Large intestine (tissue), 3 donors: ENCODE results near the gene RASL10A. TPM values are rescaled to one million over a fixed set of nuclear protein-coding genes. Genes with fewer than 3 reads are reported as not detected.
"Not testable (repeated sequence)": the region's sequence is repeated elsewhere in the genome, so short reads cannot be mapped to it uniquely, and the experiment has no call there.

ENCODE experiments used
- DNase-seq, 2 donors: peaks; one replicate each; pipeline versions ENCODE4 v3.0.0 to v3.0.0-alpha.2; 2013
- H3K27ac ChIP-seq: one replicate; pipeline ENCODE4 v1.5.1; 2013; ENCODE audit warnings: low read length
- H3K27me3 ChIP-seq: 2 replicates; pipeline ENCODE4 v1.6.1; 2013; ENCODE audit warnings: low read length; ENCODE audit not compliant: control insufficient read depth, insufficient read depth
- H3K36me3 ChIP-seq: 2 replicates; pipeline ENCODE4 v1.6.1; 2013; ENCODE audit warnings: low read length; ENCODE audit not compliant: control insufficient read depth, insufficient read depth
- H3K4me1 ChIP-seq: one replicate; pipeline ENCODE4 v1.6.1; 2013; ENCODE audit warnings: low read length; ENCODE audit not compliant: control insufficient read depth, insufficient read depth
- H3K4me3 ChIP-seq: one replicate; pipeline ENCODE4 v1.5.1; 2013; ENCODE audit warnings: low read length
- H3K9me3 ChIP-seq: one replicate; pipeline ENCODE4 v1.6.1; 2013; ENCODE audit warnings: mild to moderate bottlenecking, low read depth, low read length, moderate library complexity; ENCODE audit not compliant: control insufficient read depth
- WGBS: methylation state at CpG from one replicate; pipeline ENCODE4 v1.1.5; 2013; ENCODE audit warnings: low lambda C conversion rate; ENCODE audit not compliant: insufficient coverage; 5-methylcytosine and 5-hydroxymethylcytosine counted together
- polyA plus RNA-seq: library from polyadenylated mRNA; unstranded; fragments of 120-200 nt; gene quantifications from one replicate; pipeline ENCODE4 v1.2.1, GENCODE V29; 2013

RASL10A gene
- polyA plus RNA-seq, 1 donor, result 1.0 TPM

DNA sequence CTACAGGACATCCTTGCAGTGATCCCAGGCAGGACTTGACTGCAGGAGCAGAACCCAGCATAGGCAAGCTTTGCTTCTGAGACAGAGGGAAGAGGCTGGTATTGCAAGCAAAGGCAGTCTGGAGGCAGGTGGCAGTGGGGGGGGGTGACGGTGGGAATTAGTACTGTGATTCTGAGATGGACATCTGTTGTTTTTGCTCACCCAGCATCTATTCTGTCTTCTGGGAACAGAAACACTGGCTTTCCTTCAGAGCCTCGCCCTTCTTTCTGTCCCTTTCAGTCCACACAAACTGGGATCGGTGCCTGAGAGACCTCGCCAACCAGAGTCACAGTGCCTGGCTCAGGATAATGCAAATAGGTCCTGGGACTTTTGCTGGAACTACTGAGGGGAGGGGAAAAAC lies 31.2 kb upstream of the RASL10A start:
- no CpG with 5 or more reads among the region's 4 CpGs for WGBS

GRCh38 chr22:29345932-29346331 lies 30.4 kb upstream of the RASL10A start:
- peaks cover 6% of the 10 kb centered on the region for H3K4me1 ChIP-seq
- H3K36me3 ChIP-seq, result peaks cover 88% of the 10 kb centered on the region
- H3K9me3 ChIP-seq, result no peaks in the 10 kb centered on the region
- no peak overlapping the region for H3K27ac ChIP-seq
- no peak overlapping the region for H3K4me3 ChIP-seq
- DNase-seq, result no peak
- no peaks in the 10 kb centered on the region for H3K27me3 ChIP-seq

More for the DNA sequence above, 31.2 kb upstream of the RASL10A start:
- H3K4me3 ChIP-seq, result no peak overlapping the region
- H3K4me1 ChIP-seq, result peaks cover 12% of the 10 kb centered on the region
- no peaks in the 10 kb centered on the region for H3K27me3 ChIP-seq
- no peak overlapping the region for H3K27ac ChIP-seq
- H3K9me3 ChIP-seq, result no peaks in the 10 kb centered on the region
- DNase-seq, result no peak
- H3K36me3 ChIP-seq, result peaks cover 88% of the 10 kb centered on the region

GRCh38 chr22:29344889-29345288 lies 29.4 kb upstream of the RASL10A start:
- DNase-seq, H3K27ac ChIP-seq, H3K4me1 ChIP-seq, H3K9me3 ChIP-seq, H3K4me3 ChIP-seq, H3K27me3 ChIP-seq: not testable (repeated sequence)
- WGBS, result 100% methylated on average over 1 of the region's 5 CpGs
- peaks cover 88% of the 10 kb centered on the region for H3K36me3 ChIP-seq

DNA sequence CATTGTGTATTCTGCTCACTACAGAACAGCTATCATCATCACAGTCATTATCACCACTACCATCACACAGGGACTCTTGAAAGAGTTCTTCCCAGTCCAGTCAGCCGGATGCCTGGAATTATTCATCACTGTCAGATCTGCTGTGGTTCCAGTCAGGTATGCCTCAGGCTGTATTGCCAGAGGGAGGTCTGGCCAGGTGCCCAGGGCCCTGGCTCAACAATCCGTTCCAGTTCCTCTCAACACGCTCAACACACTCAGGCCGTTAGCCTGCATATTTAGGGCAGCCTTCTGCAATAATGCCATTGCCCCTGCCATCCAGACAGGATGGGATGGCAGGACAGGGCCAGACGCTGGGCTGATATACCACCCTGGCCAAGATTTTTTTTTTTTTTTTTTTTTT lies 28.6 kb upstream of the RASL10A start:
- no peak for DNase-seq
- H3K27me3 ChIP-seq, result no peaks in the 10 kb centered on the region
- peaks cover 88% of the 10 kb centered on the region for H3K36me3 ChIP-seq
- no peak overlapping the region for H3K4me3 ChIP-seq
- no peaks in the 10 kb centered on the region for H3K4me1 ChIP-seq
- no peaks in the 10 kb centered on the region for H3K9me3 ChIP-seq
- no CpG with 5 or more reads among the region's 5 CpGs for WGBS
- no peak overlapping the region for H3K27ac ChIP-seq

DNA sequence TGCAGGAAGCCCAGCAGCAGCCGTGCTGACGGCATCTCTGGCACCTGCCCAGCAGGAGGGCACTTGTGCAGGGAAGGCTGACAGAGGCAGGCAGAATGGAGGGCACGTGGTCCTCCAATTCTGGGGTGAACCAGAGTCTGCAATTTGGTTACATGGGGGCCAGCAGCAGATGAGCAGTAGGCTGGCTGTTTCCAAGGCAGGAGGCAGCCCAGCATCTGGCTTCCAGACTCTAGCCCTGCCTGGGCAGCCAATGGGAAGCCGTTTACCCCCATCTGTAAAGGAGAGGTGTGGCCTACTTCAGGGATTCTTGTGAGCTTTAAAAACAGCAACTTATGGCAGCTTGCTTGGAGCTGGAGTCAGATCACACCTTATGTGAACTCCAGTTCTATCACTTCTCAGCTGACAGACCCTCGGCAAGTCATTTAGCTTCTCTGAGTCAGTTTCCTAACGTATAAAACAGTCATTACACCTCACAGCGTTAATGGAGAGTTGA lies 27.9 kb upstream of the RASL10A start:
- whole genome bisulfite sequencing, result 60% methylated on average over 1 of the region's 7 CpGs
- Histone ChIP-seq H3K4me3 (no peak overlapping the region), H3K4me1 (no peaks in the 10 kb centered on the region), H3K9me3 (no peaks in the 10 kb centered on the region), H3K27ac (no peak overlapping the region), H3K36me3 (peaks cover 88% of the 10 kb centered on the region), H3K27me3 (no peaks in the 10 kb centered on the region)
- DNase-seq, result no peak

GRCh38 chr22:29342577-29343312 lies 27.2 kb upstream of the RASL10A start:
- Histone ChIP-seq H3K36me3 (peaks cover 88% of the 10 kb centered on the region), H3K27ac (no peak overlapping the region), H3K4me1 (no peaks in the 10 kb centered on the region)

DNA sequence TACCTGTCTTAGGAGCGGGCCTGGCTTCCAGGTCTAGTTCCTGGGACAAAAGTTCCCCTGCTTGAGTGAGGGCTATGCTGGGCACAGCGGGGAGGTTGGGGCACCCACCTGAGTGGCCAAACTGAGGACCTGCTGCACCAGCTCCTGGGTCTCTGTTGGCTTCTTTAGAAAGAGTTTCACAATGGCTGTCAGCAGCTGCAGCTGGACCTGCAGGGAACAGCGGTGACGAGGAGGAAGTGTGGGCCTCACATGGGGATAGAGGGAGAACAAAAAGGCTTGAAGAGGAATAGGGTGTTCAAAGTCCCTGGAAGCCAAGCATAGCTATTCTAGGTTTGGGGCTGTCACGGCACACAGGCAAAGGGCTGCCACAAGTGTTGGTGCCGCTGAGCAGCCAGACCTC lies 26.7 kb upstream of the RASL10A start:
- Histone ChIP-seq H3K4me1 (no peaks in the 10 kb centered on the region), H3K27ac (no peak overlapping the region), H3K9me3 (no peaks in the 10 kb centered on the region), H3K4me3 (no peak overlapping the region), H3K27me3 (no peaks in the 10 kb centered on the region), H3K36me3 (peaks cover 88% of the 10 kb centered on the region)
- DNase-seq, result no peak
- WGBS, result no CpG with 5 or more reads among the region's 6 CpGs

More at GRCh38 chr22:29342577-29343312, 27.2 kb upstream of the RASL10A start:
- DNase-seq, result no peak
- H3K27me3 ChIP-seq, result no peaks in the 10 kb centered on the region
- H3K9me3 ChIP-seq, result no peaks in the 10 kb centered on the region
- H3K4me3 ChIP-seq, result no peak overlapping the region
- no CpG with 5 or more reads among the region's 10 CpGs for WGBS

DNA sequence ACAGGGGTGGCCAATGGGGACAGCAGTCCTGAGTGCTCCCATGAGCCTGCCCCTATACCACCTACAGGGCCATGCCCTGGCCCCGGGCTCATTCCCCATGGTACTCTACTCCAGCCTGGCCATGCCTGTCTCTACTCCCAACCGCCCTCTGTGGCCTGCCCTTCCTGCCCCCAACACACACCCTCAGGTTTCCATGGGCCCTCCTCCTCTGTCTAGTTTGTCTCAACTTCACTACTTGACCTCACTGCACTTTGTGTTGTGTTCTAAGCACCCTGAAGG lies 26.3 kb upstream of the RASL10A start:
- H3K36me3 ChIP-seq, result peaks cover 88% of the 10 kb centered on the region
- H3K4me3 ChIP-seq, result no peak overlapping the region
- no peaks in the 10 kb centered on the region for H3K27me3 ChIP-seq
- no peaks in the 10 kb centered on the region for H3K4me1 ChIP-seq
- WGBS, result 100% methylated on average over 1 of the region's 2 CpGs
- H3K9me3 ChIP-seq, result no peaks in the 10 kb centered on the region
- no peak overlapping the region for H3K27ac ChIP-seq
- DNase-seq, result no peak

- Histone ChIP-seq H3K36me3 (peaks cover 86% of the 10 kb centered on the region), H3K4me3 (no peak overlapping the region), H3K4me1 (no peaks in the 10 kb centered on the region), H3K27me3 (no peaks in the 10 kb centered on the region), H3K9me3 (no peaks in the 10 kb centered on the region), H3K27ac (no peak overlapping the region)
- no CpG with 5 or more reads among the region's 25 CpGs for WGBS
- DNase-seq, result no peak
Observed at GRCh38 chr22:29341056-29341848, 25.8 kb upstream of the RASL10A start.

DNA sequence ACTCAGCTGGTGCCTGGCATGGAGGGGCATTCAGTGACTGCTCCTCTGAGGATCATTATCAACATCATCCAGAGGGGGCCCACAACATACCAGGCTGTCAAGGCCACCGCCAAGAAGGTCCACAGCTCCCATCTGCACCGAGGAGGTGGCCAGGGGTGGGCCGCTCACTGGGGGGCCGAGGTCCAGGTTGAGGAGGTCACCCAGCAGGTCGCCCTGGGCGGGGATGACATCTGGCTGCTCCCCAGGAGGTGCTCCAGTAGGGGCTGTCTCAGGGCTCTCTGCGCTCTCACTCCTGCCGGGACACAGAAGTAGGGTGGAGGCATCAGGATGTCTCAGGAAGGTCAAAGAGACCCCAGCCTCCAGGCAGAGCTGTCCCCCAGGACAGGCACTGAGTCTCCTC lies 25.1 kb upstream of the RASL10A start:
- no peak for DNase-seq
- WGBS, result no CpG with 5 or more reads among the region's 8 CpGs
- Histone ChIP-seq H3K4me3 (no peak overlapping the region), H3K36me3 (peaks cover 87% of the 10 kb centered on the region), H3K9me3 (no peaks in the 10 kb centered on the region), H3K27me3 (no peaks in the 10 kb centered on the region), H3K4me1 (no peaks in the 10 kb centered on the region), H3K27ac (no peak overlapping the region)
